HG03558 (cell line): ENCODE results near the gene ALAS1.
"Not testable (repeated sequence)": the region's sequence is repeated elsewhere in the genome, so short reads cannot be mapped to it uniquely, and the experiment has no call there.

Experiments
- ATAC-seq: cut with Tn5 transposase; IDR thresholded peaks from one replicate; pipeline ENCODE4 v1.9.1; 2021; ENCODE audit warnings: moderate number of reproducible peaks; ENCODE audit not compliant: unreplicated experiment; ENCODE audit errors: extremely low read depth

ALAS1 gene

GRCh38 chr3:52197842-52198625 lies at the start of gene ALAS1:
ALAS1 (plus strand) TSS chr3:52198160; CDS start chr3:52199242, 1,082 bp downstream.
- ATAC-seq = peak; percentile 78

- ATAC-seq = no peak
Observed at GRCh38 chr3:52149021-52149420, 48.9 kb upstream of the ALAS1 start.

DNA sequence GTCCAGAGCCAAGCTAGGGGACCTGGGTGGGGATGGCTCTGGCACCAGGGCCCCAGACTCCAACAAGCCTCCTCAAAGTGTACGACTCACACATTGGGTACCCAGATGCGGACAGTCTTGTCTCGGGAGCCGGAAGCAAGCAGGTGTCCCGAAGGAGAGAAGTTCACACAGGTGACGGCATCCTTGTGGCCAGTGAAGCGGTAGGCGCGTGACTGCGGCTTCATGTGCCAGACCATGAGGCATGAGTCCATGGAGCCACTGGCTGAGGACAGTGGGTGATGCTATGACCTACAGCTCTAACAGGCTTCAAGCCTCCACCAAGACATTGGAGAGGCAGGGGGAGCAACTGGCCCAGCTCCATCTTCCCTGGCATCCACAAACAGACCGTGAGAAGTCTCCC lies 48.2 kb upstream of the ALAS1 start:
- no peak for ATAC-seq

DNA sequence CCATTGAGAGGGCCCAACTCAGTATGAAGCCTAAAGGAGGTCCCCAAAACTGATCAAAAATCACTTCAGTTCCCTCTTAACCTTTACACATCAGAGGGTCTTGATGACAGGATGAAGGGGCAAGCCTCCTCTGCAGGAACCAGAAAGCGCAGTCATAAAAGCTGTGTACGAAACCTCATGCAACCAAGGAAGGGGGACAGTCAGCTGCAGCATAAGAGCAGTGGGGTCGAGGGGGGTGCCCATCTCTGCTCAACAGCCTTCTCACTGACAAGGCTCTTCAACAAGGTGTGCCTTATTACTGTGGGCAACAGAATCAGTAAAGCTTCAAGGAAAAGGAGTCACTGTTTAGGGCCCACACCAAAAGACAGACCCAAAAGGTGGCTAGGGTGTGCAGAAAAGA lies 47.6 kb upstream of the ALAS1 start:
- ATAC-seq = no peak

- ATAC-seq = no peak
Observed at GRCh38 chr3:52150860-52151259, 47.1 kb upstream of the ALAS1 start.

- ATAC-seq = not testable (repeated sequence)
Observed at GRCh38 chr3:52151991-52152390, 46.0 kb upstream of the ALAS1 start.

- ATAC-seq = no peak
Observed at GRCh38 chr3:52153389-52154096, 44.4 kb upstream of the ALAS1 start.

- peak; percentile 52 for ATAC-seq
Observed at GRCh38 chr3:52154135-52155094, 43.5 kb upstream of the ALAS1 start, which contains the start of gene POC1A. POC1A (minus strand) TSS chr3:52154423; CDS start chr3:52154372, 51 bp downstream.

DNA sequence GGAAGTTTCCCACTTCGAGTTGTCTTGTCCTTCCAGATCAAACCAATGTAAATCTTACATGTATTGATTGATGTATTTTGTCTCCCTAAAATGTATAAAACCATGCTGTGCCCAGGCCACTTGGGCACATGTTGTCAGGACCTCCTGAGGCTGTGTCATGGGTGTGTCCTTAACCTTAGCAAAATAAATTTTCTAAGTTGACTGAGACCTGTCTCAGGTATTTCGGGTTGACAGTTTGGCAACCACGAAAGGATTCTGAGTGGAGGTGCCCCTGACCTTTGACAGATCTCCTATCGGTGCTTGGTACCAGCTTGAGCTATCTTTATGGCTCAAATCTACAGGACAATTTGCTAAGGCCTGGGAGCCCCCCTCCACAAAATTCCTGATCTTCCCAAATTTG lies 42.0 kb upstream of the ALAS1 start:
- ATAC-seq = no peak

DNA sequence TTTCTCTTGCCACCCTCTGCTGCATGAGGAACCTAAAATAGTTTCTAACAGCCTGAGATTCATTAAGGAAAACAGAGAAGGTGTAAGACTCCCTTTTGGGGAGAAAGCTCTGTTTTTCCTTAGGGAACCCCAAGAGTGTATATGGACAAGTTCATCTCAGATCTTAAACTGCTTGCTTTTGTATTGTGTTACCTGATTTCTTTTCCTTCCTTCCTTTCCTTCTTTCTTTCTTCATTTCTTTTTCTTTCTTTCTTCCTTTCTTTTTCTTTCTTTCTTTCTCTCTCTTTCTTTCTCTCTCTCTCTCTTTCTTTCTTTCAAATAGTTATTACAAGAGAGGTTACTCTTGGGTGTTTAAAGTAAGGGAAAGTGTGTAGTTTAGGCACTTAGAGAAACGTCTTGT lies 38.5 kb upstream of the ALAS1 start:
- ATAC-seq = no peak

DNA sequence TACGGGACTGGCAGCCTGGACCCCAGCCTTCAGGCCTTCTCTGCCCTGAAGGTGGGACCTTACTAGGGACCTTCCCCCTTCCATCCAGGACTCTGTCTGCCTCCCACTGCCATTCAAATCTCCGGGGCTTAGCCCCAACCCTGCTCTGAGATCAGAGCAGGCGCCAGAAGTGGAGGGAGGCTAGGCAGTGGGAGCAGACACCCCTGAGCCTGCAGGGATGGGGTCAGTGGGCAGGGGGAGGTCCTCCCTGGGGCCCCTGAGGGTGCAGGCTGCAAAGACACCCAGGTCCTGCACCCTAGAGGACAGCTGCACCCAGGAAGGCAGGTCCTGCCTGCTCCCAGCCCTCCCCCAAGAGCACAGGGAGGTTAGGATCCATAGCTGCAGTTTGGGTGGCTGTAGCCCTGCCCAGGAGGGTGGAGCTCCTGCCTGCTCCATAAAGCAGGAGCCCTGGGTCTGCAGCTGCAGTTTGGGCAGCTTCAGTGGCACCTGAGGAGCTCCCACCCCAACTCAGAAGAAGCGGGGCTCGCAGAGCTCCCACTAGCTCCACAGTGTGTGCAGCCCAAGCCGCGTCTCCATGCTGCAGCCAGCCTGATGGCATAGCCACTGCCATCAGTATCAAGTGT lies 35.6 kb upstream of the ALAS1 start:
- no peak for ATAC-seq

DNA sequence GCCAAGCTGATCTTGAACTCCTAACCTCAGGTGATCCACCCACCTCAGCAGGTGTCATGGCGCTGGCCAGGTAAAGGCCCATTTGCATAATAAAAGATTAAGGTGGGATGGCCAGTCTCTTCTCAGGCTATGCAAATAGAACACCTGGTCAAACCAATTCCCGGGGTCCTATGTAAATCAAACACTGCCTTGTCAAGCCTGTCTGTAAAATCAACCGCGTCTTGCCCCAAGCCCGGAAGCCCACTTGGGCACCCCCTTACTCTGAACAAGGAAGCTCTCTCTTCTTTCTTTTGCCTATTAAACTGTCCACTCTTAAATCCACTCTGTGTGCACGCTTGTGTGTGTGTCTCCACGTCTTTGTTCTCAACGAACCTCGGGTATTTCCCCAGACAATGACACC lies 30.7 kb upstream of the ALAS1 start:
- no peak for ATAC-seq

DNA sequence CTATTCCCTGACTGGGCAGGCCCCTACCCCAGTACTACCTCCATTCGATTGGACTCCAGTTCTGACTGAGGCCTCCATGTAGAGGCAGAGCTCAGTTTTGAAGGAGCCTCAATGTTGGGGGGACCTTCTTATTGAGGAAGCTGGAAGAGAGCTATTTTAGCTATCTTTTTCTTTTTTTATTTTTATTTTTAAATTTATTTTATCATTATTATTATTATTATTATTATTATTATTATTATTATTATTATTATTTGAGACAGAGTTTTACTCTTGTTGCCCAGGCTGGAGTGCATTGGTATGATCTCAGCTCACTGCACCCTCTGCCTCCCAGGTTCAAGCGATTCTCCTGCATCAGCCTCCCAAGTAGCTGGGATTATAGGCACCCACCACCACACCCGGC lies 27.7 kb upstream of the ALAS1 start:
- ATAC-seq = not testable (repeated sequence)

DNA sequence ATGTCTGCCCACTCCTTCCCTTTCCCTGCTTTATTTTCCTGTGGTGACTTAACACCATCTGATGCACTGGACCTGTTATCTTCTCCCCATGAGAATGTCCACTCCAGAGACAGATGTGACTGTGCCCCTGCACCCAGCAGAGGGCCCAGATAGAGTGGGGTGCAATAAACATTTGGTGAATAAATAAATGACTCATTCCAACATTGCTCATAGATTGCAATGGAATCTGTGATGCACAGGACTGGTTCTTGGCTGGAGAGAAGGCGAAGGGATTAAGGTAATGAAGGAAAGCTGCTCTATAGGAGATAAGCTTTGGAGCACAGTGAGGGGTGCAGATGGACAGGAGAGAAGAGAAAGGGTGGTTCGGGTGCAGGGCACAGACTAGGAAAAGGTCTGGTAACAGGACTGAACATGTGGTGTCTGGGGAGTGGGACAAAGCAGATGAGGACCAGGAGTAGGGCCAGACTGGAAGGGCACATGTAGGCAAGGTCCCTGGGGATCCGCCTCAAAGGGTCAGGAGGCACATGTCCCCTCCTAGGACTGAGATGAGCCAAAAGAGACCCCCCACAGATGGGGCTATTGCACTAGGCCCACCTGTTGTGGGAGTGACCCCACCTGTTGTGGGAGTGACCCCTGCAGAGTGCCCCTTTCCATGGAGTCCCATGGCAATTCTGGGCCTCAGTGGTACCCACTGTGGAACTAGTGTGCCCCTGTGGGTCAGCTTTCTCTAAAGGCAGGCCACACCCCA lies 26.3 kb upstream of the ALAS1 start:
- no peak for ATAC-seq

GRCh38 chr3:52172262-52172757 lies 25.6 kb upstream of the ALAS1 start:
- no peak for ATAC-seq

DNA sequence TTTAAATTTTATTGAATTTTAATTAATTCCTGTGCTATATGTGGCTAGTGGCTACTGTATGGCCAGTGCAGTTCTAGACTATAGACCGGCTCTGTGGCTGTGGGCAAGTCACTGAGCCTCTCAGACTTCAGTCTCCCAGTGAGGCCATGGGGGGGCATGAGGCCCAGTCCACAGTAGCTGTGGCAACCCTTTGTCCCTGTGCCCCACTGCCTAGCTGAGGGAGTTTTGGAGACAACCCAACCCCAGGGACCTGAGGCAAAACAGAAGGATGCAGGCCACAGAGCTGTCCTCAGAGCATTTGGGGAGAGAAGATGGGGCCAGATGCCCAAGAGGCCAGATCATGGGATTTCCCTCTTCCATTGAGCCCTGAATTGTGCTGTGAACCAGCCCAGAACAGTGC lies 24.9 kb upstream of the ALAS1 start:
- ATAC-seq = no peak

GRCh38 chr3:52174896-52175295 lies 23.1 kb upstream of the ALAS1 start:
- ATAC-seq = no peak

GRCh38 chr3:52175416-52176179 lies 22.4 kb upstream of the ALAS1 start:
- no peak for ATAC-seq
